Measurements from ENCODE around the gene LYPD5.

GRCh38 chr19:43748205-43748594, 54.0 kb downstream of the LYPD5 start:
- TF ChIP-seq POLR2A (IDR thresholded peaks at IDR 0.05) (no peak), CTCF (IDR thresholded peaks at IDR 0.05) (no peak), EP300 (IDR thresholded peaks at IDR 0.05) (no peak)
